K562 (cell line): Measurements from ENCODE around the gene TBX1. TPM values are rescaled to one million over a fixed set of nuclear protein-coding genes. Genes with fewer than 3 reads are reported as not detected.

Experiments
- ATAC-seq: fragments of 200-7000 bp; cut with Tn5 transposase; 3 replicates; pipeline ENCODE4 v1.9.1; 2020; ENCODE audit warnings: moderate library complexity
- BruUV-seq: library from RNA; stranded (reverse); fragments of 400-500 nt; replicated peaks from 2 replicates; lab custom pipeline; 2021; lab: Mats Ljungman, UMichigan
- CTCF ChIA-PET: fragments of 300-600 bp; formaldehyde crosslinking; extraction: SDS; loops from one replicate; lab custom pipeline; 2021; ENCODE audit warnings: low intra/inter-chr PET ratio; lab: Yijun Ruan, JAX
- POLR2A ChIA-PET: fragments of 300-600, 350-650 bp; sonication (Branson Sonifier 250); formaldehyde crosslinking; extraction: SDS; loops from one replicate; lab custom pipeline; 2021; ENCODE audit warnings: antibody characterized with exemption, inconsistent platforms; lab: Yijun Ruan, JAX
- DNase-seq, 4 experiments: peaks; one replicate each; pipeline versions ENCODE4 v3.0.0 to v3.0.0-alpha.2; 2011 to 2018; ENCODE audit warnings: low spot score in 3 of 4, mixed read lengths in 3 of 4; ENCODE audit errors: extremely low read depth in 1 of 4
- FAIRE-seq: peaks from 2 replicates; lab custom pipeline; 2011; peaks lifted over from hg19 to GRCh38; lab: Jason Lieb, UNC
- H2AFZ ChIP-seq: 2 replicates; pipeline ENCODE4 v1.6.0; 2011; ENCODE audit warnings: low read depth, low read length, control low read depth, inconsistent platforms
- H3K27ac ChIP-seq: fragments of 200-600 bp; 3 replicates; pipeline ENCODE4 v1.8.0; 2011; ENCODE audit warnings: low read depth, mild to moderate bottlenecking, control low read depth, inconsistent platforms, low read length, moderate library complexity, mixed read lengths; ENCODE audit errors: extremely low read depth
- H3K27me3 ChIP-seq, 2 experiments: fragments of 300-600 bp in 1 of 2; 2 replicates in 1 of 2; 3 replicates in 1 of 2; pipeline versions ENCODE4 v1.6.0 to v1.8.0; 2011; ENCODE audit warnings: inconsistent platforms in 2 of 2, low read length in 2 of 2, mild to moderate bottlenecking in 1 of 2, mixed read lengths in 1 of 2, moderate library complexity in 1 of 2; ENCODE audit not compliant: control insufficient read depth in 2 of 2, insufficient read depth in 2 of 2
- H3K36me3 ChIP-seq: fragments of 300-600 bp; 3 replicates; pipeline ENCODE4 v1.8.0; 2011; ENCODE audit warnings: mild to moderate bottlenecking, low read length, inconsistent platforms; ENCODE audit not compliant: control insufficient read depth, insufficient read depth
- H3K4me1 ChIP-seq, 2 experiments: fragments of 200-600 bp in 1 of 2; replicated peaks in 1 of 2; 2 replicates in 1 of 2; 3 replicates in 1 of 2; pipeline versions ENCODE4 v1.5.1 to v1.8.0; 2011; ENCODE audit warnings: inconsistent platforms in 2 of 2, low read length in 2 of 2, mild to moderate bottlenecking in 1 of 2, mixed read lengths in 1 of 2, moderate library complexity in 1 of 2; ENCODE audit not compliant: control insufficient read depth in 2 of 2, insufficient read depth in 2 of 2
- H3K4me2 ChIP-seq: 2 replicates; pipeline ENCODE4 v1.6.1; 2011; ENCODE audit warnings: low read length, control low read depth, inconsistent platforms, mixed read lengths; ENCODE audit not compliant: insufficient read depth
- H3K4me3 ChIP-seq: fragments of 200-600 bp; sonication (generic), shearing (Covaris generic); 2 replicates; pipeline ENCODE4 v1.5.1; 2016; ENCODE audit warnings: control low read depth, inconsistent platforms
- H3K79me2 ChIP-seq: fragments of 200-600 bp; 3 replicates; pipeline ENCODE4 v1.8.0; 2011; ENCODE audit warnings: low read length, inconsistent platforms; ENCODE audit not compliant: control insufficient read depth, insufficient read depth
- H3K9ac ChIP-seq, 2 experiments: 2 replicates each; pipeline versions ENCODE4 v1.6.0 to v1.6.1; 2011; ENCODE audit warnings: low read depth in 2 of 2, low read length in 2 of 2, control low read depth in 1 of 2, inconsistent platforms in 1 of 2, mild to moderate bottlenecking in 1 of 2, mixed read lengths in 1 of 2; ENCODE audit not compliant: insufficient read depth in 1 of 2
- H3K9me1 ChIP-seq: one replicate; pipeline ENCODE4 v1.6.0; 2011; ENCODE audit warnings: inconsistent platforms, mild to moderate bottlenecking, low read length, moderate library complexity; ENCODE audit not compliant: control insufficient read depth, insufficient read depth
- H3K9me3 ChIP-seq: replicated peaks from 2 replicates; pipeline ENCODE4 v1.5.1; 2011; ENCODE audit warnings: low read depth, low read length, inconsistent platforms; ENCODE audit not compliant: control insufficient read depth, insufficient read depth
- H4K20me1 ChIP-seq: replicated peaks from 2 replicates; pipeline ENCODE4 v1.6.1; 2011; ENCODE audit warnings: low read length, inconsistent platforms, mixed read lengths; ENCODE audit not compliant: control insufficient read depth, insufficient read depth
- CBFA2T3 ChIP-seq: fragments of 450-650 bp; IDR thresholded peaks from 2 replicates; pipeline ENCODE4 v1.6.1; 2017
- CHD1 ChIP-seq: fragments of 200-600 bp; sonication (generic); IDR thresholded peaks from one replicate; pipeline ENCODE4 v1.6.1; 2012; ENCODE audit warnings: mild to moderate bottlenecking, moderate library complexity, low read length, inconsistent platforms
- DDX20 ChIP-seq: fragments of 450-650 bp; IDR thresholded peaks from 2 replicates; pipeline ENCODE4 v1.6.1; 2016; ENCODE audit warnings: missing genetic modification characterization, low read depth, mild to moderate bottlenecking, missing compliant biosample characterization, moderate library complexity
- ETV6 ChIP-seq, 3 experiments: fragments of 150-350 bp in 1 of 3; sonication (generic) in 1 of 3; formaldehyde crosslinking in 1 of 3; IDR thresholded peaks; 2 replicates each; pipeline versions ENCODE4 v1.6.1 to v1.8.0; 2014 to 2022; ENCODE audit warnings: borderline replicate concordance in 2 of 3, low read depth in 2 of 3, antibody characterized with exemption in 1 of 3, low read length in 1 of 3, mild to moderate bottlenecking in 1 of 3, missing genetic modification reagents in 1 of 3
- GTF2A2 ChIP-seq: IDR thresholded peaks from 2 replicates; pipeline ENCODE4 v1.6.1; 2016; ENCODE audit warnings: mild to moderate bottlenecking, missing genetic modification characterization, missing compliant biosample characterization
- HMGN3 ChIP-seq: IDR thresholded peaks from 2 replicates; pipeline ENCODE4 v1.6.1; 2011; ENCODE audit warnings: borderline replicate concordance, low read depth, mild to moderate bottlenecking, mixed read lengths, low read length; ENCODE audit not compliant: insufficient read length; ENCODE audit errors: extremely low read depth
- ID3 ChIP-seq, 2 experiments: fragments of 250-450 bp in 1 of 2; fragments of 450-650 bp in 1 of 2; sonication (Bioruptor Pico) in 1 of 2; IDR thresholded peaks; 2 replicates each; pipeline versions ENCODE4 v1.6.1 to v1.8.0; 2016 to 2021; ENCODE audit warnings: mild to moderate bottlenecking in 2 of 2, moderate library complexity in 2 of 2, missing compliant biosample characterization in 1 of 2, missing genetic modification characterization in 1 of 2
- MAZ ChIP-seq, 2 experiments: fragments of 450-650 bp in 1 of 2; sonication (generic) in 1 of 2; formaldehyde crosslinking; IDR thresholded peaks in 1 of 2; conservative IDR thresholded peaks in 1 of 2; 2 replicates each; pipeline versions ENCODE4 v1.4.0 to v1.5.0; 2020; ENCODE audit warnings: mild to moderate bottlenecking in 1 of 2, missing genetic modification reagents in 1 of 2
- NFATC3 ChIP-seq: fragments of 450-650 bp; IDR thresholded peaks from 2 replicates; pipeline ENCODE4 v1.6.1; 2017; ENCODE audit warnings: mild to moderate bottlenecking
- RAD21 ChIP-seq, 2 experiments: fragments of 250-450 bp in 1 of 2; fragments of 450-650 bp in 1 of 2; sonication (Bioruptor Pico) in 1 of 2; formaldehyde crosslinking in 1 of 2; IDR thresholded peaks in 1 of 2; conservative IDR thresholded peaks in 1 of 2; 2 replicates each; pipeline versions ENCODE4 v1.4.0 to v1.8.0; 2020 to 2022; ENCODE audit warnings: mild to moderate bottlenecking in 2 of 2, moderate library complexity in 1 of 2
- RBFOX2 ChIP-seq: fragments of 200-400 bp; formaldehyde crosslinking; IDR thresholded peaks from 2 replicates; pipeline ENCODE4 v1.6.1; 2017; ENCODE audit warnings: low read depth, mild to moderate bottlenecking, low read length, moderate library complexity
- SMARCB1 ChIP-seq: IDR thresholded peaks from 2 replicates; pipeline ENCODE4 v1.6.1; 2011; ENCODE audit warnings: improper control_type of control experiment, low read depth; ENCODE audit not compliant: insufficient read length
- WHSC1 ChIP-seq: IDR thresholded peaks from one replicate; pipeline ENCODE4 v1.6.1; 2012; ENCODE audit warnings: low read length, control low read depth, inconsistent platforms
- XRCC5 ChIP-seq: fragments of 200-400 bp; formaldehyde crosslinking; IDR thresholded peaks from 2 replicates; pipeline ENCODE4 v1.6.1; 2017; ENCODE audit warnings: low read depth, mild to moderate bottlenecking, low read length
- ZEB2 ChIP-seq: fragments of 450-650 bp; IDR thresholded peaks from 2 replicates; pipeline ENCODE4 v1.6.1; 2016
- ZNF449 ChIP-seq: fragments of 250-450 bp; sonication (Bioruptor Pico); IDR thresholded peaks from 2 replicates; pipeline ENCODE4 v1.8.0; 2022; ENCODE audit warnings: moderate library complexity, mild to moderate bottlenecking, inconsistent platforms
- ZNF699 ChIP-seq: fragments of 250-450 bp; sonication (Bioruptor Pico); IDR thresholded peaks from 2 replicates; pipeline ENCODE4 v1.8.0; 2021; ENCODE audit warnings: mild to moderate bottlenecking, moderate library complexity; ENCODE audit not compliant: insufficient replicate concordance
- WGBS: fragments of 100-300 bp; shearing (Covaris generic); methylation state at CpG from one replicate; pipeline ENCODE4 v1.1.6; 2016; ENCODE audit warnings: low coverage, mixed read lengths; ENCODE audit not compliant: insufficient coverage; ENCODE audit errors: missing lambda C conversion rate; 5-methylcytosine and 5-hydroxymethylcytosine counted together
- in situ Hi-C: fragments of 300-500 bp; cut with MboI; formaldehyde crosslinking; loops from 4 replicates; pipeline ENCODE4 v1.15.0; 2018; ENCODE audit warnings: inconsistent platforms, mixed read lengths
- intact Hi-C: fragments of 100-400 bp; cut with micrococcal nuclease; formaldehyde crosslinking; loops from 2 replicates; pipeline ENCODE4 v1.14.2; 2022
- polyA plus RNA-seq, 8 experiments: library from polyadenylated mRNA; depleted of rRNA in 4 of 8; stranded (reverse) in 5 of 8; unstranded in 3 of 8; fragments of >200 nt; fragmentation: Nextera tagmentation in 2 of 8; fragmentation: Illumina TruSeq in 1 of 8; extraction: Ambion mirVana in 2 of 8; extraction: Trizol in 1 of 8; gene quantifications; 2 replicates each; pipeline versions ENCODE4 v1.2.1 to v1.2.3, GENCODE V29; 2011 to 2014; ENCODE audit warnings: inconsistent platforms in 1 of 8, missing spikeins in 1 of 8
- total RNA-seq, 7 experiments: library from RNA; depleted of rRNA in 6 of 7; stranded (reverse); fragments of >200 nt in 6 of 7; fragmentation: Illumina TruSeq in 2 of 7; extraction: Trizol in 2 of 7; gene quantifications; 2 replicates each; pipeline versions ENCODE4 v1.2.1 to v1.2.3, GENCODE V29; 2011 to 2021; ENCODE audit warnings: low replicate concordance in 1 of 7

Gene TBX1
- total and polyA plus RNA-seq, 9 of the 15 experiments (the other 6 are each of a cell fraction or from before 2014, with no cell fraction given): 0.07 to 35.0 (median 3.9) TPM

GRCh38 chr22:19800761-19801244, 40.2 kb downstream of the TBX1 start:
- Histone ChIP-seq H3K27me3 (no peaks in the 10 kb centered on the region), H2AFZ (no peak overlapping the region), H3K27ac (no peak overlapping the region), H3K9ac (peak overlapping the region in 1 of 2 experiments; percentile 51; a peak in 2 of 4 replicates), H3K9me3 (no peaks in the 10 kb centered on the region), H3K36me3 (no peaks in the 10 kb centered on the region), H3K4me2 (no peak overlapping the region), H3K9me1 (no peaks in the 10 kb centered on the region), H3K4me1 (peaks cover under 1 to 68% of the 10 kb centered on the region in 2 experiments; a peak in 4 of 5 replicates), H3K4me3 (no peak overlapping the region), H3K79me2 (no peaks in the 10 kb centered on the region), H4K20me1 (peaks cover 12% of the 10 kb centered on the region; the same call in 1 of the 2 replicates)
- WGBS: 72% methylated on average over 13 of the region's 13 CpGs
- POLR2A ChIA-PET: interaction anchor here (0.6 to 6.8 kb wide), 15 partner anchors 9 to 89 kb away, joined by 3 to 43 read pairs (median 4); no protein-coding TSS in a partner anchor
- ATAC-seq (peak; percentile 68), DNase-seq (peak in 3 of 4 experiments; percentile 60 to 76 (median 74)), FAIRE-seq (peak; percentile 58)
- intact Hi-C loops (loop anchor here (1.0 to 5.0 kb wide), 2 partner anchors 45 to 51 kb away; partner anchors contain the start of genes GNB1L and RTL10), in situ Hi-C loops (no loop called here)
- CTCF ChIA-PET: interaction anchor here (0.5 to 1.3 kb wide), 4 partner anchors 45 to 89 kb away, joined by 3 to 5 read pairs (median 3); no protein-coding TSS in a partner anchor
- no TSS peak for BruUV-seq
- TF ChIP-seq SMARCB1: no peak
- TF ChIP-seq ZNF699: no peak
- TF ChIP-seq ZNF449 (CRISPR knock-in tag): no peak
- no peak for TF ChIP-seq CHD1
- no peak for TF ChIP-seq XRCC5
- TF ChIP-seq WHSC1: peak; percentile 38
- no peak for TF ChIP-seq ZEB2
- peak in 1 of 2 experiments; percentile 59; a peak in 2 of 4 replicates for TF ChIP-seq RAD21 (CRISPR knock-in tag; conservative IDR thresholded peaks at IDR 0.05 in 1 of 2, IDR thresholded peaks at IDR 0.05 in 1 of 2)
- TF ChIP-seq GTF2A2 (tag): no peak
- TF ChIP-seq ID3 (CRISPR knock-in tag; IDR thresholded peaks at IDR 0.05): no peak
- peak; percentile 69; the same call in 1 of the 2 replicates for TF ChIP-seq ID3 (tag; IDR thresholded peaks at IDR 0.05)
- no peak for TF ChIP-seq RBFOX2
- TF ChIP-seq NFATC3: no peak
- no peak for TF ChIP-seq DDX20 (tag)
- TF ChIP-seq CBFA2T3: no peak
- no peak for TF ChIP-seq MAZ (CRISPR knock-in tag; conservative IDR thresholded peaks at IDR 0.05 in 1 of 2, IDR thresholded peaks at IDR 0.05 in 1 of 2)
- no peak for TF ChIP-seq ETV6 (IDR thresholded peaks at IDR 0.05; ENCODE audit: borderline replicate concordance in 1 of 2, low read depth in 2 of 2, low read length in 1 of 2)
- no peak for TF ChIP-seq ETV6 (CRISPR knock-in tag; IDR thresholded peaks at IDR 0.05; ENCODE audit: borderline replicate concordance)
- peak; percentile 61 for TF ChIP-seq HMGN3
